Adipocyte (in vitro differentiated cells): ENCODE measurements around the gene TGFBR3L.
"Not testable (repeated sequence)": the region's sequence is repeated elsewhere in the genome, so short reads cannot be mapped to it uniquely, and the experiment has no call there.

ENCODE experiments used
- DNase-seq: peaks from one replicate; pipeline ENCODE4 v3.0.0-alpha.2; 2015; ENCODE audit warnings: low read depth
- H3K27me3 ChIP-seq: replicated peaks from 2 replicates; pipeline ENCODE4 v1.7.0; 2013; ENCODE audit warnings: mild to moderate bottlenecking, low read length, moderate library complexity; ENCODE audit not compliant: control insufficient read depth, insufficient read depth
- H3K36me3 ChIP-seq: 2 replicates; pipeline ENCODE4 v1.7.0; 2013; ENCODE audit warnings: low read length, mild to moderate bottlenecking, moderate library complexity; ENCODE audit not compliant: control insufficient read depth, insufficient read depth, severe bottlenecking
- H3K4me1 ChIP-seq: 2 replicates; pipeline ENCODE4 v1.7.0; 2013; ENCODE audit warnings: mild to moderate bottlenecking, low read length, moderate library complexity; ENCODE audit not compliant: control insufficient read depth, insufficient read depth
- H3K4me3 ChIP-seq: 2 replicates; pipeline ENCODE4 v1.7.0; 2013; ENCODE audit warnings: mild to moderate bottlenecking, low read length, moderate library complexity
- H3K9ac ChIP-seq: 2 replicates; pipeline ENCODE4 v1.7.0; 2013; ENCODE audit warnings: mild to moderate bottlenecking, low read length, moderate library complexity
- H3K9me3 ChIP-seq: 2 replicates; pipeline ENCODE4 v1.7.0; 2013; ENCODE audit warnings: mild to moderate bottlenecking, low read length, moderate library complexity; ENCODE audit not compliant: control insufficient read depth

Gene TGFBR3L

DNA sequence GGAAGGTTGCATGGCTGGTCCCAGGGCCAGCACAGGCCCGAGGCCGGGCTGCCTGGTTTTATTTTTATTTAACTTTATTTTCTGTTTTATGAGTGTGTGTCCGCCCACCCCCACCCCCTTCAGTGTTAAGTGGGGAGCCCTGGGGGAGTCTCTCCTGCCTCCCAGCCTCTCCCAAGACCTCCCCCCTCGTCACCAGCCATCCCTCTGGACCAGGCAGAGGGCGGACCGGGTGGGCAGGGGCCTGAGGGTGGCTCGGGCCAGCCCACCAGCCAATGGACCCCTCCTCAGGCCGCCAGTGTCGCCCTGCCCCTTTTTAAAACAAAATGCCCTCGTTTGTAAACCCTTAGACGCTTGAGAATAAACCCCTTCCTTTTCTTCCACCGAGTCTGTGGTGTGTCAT lies 531 bp upstream of the TGFBR3L start:
- Histone ChIP-seq H3K4me1 (peaks cover 6% of the 10 kb centered on the region), H3K4me3 (no peak overlapping the region), H3K9me3 (no peaks in the 10 kb centered on the region), H3K9ac (no peak overlapping the region), H3K27me3 (no peaks in the 10 kb centered on the region), H3K36me3 (peaks cover 29% of the 10 kb centered on the region)
- DNase-seq: no peak

DNA sequence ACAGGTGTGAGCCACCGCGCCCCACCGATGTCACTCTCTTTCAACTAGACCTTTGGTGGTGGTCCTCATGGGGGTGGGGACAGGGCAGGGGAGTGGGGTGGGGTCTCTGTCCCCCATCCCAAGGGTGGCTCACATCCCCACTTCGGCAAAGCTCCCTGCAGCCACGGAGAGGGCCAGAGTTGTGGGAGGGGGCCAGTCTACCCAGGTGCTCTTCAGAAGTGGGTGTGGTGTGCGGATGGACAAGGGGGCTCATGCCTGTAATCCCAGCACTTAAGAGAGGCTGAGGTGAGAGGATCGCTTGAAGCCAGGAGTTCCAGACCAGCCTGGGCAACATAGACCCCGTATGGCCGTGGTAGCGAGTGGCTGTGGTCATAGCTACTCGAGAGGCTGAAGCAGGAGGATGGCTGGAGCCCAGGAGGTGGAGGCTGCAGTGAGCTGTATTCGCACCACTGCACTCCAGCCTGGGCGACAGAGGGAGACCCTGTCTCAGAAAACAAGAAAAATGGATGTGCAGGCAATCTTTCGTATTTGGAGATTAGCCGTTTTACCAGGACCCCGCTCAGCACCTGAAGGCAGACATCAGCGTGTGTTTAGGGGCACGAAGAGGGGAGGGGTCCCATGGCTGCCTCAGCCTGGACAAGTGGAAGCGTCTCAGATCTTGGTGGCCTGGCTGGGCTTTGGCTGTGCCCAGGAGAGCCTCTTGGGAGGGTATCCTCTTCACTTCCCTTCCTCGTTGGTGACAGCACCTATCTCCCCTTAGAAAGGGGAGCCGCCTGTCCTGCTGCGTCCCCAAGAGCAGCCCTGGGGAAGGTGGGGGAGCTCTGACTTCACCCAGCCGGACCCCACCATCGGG lies 846 bp downstream of the TGFBR3L start:
- Histone ChIP-seq H3K4me1 (peaks cover 11% of the 10 kb centered on the region), H3K27me3 (no peaks in the 10 kb centered on the region), H3K9me3 (no peaks in the 10 kb centered on the region), H3K36me3 (peaks cover 22% of the 10 kb centered on the region), H3K4me3 (no peak overlapping the region), H3K9ac (peak overlapping the region; percentile 51)
- DNase-seq: no peak

DNA sequence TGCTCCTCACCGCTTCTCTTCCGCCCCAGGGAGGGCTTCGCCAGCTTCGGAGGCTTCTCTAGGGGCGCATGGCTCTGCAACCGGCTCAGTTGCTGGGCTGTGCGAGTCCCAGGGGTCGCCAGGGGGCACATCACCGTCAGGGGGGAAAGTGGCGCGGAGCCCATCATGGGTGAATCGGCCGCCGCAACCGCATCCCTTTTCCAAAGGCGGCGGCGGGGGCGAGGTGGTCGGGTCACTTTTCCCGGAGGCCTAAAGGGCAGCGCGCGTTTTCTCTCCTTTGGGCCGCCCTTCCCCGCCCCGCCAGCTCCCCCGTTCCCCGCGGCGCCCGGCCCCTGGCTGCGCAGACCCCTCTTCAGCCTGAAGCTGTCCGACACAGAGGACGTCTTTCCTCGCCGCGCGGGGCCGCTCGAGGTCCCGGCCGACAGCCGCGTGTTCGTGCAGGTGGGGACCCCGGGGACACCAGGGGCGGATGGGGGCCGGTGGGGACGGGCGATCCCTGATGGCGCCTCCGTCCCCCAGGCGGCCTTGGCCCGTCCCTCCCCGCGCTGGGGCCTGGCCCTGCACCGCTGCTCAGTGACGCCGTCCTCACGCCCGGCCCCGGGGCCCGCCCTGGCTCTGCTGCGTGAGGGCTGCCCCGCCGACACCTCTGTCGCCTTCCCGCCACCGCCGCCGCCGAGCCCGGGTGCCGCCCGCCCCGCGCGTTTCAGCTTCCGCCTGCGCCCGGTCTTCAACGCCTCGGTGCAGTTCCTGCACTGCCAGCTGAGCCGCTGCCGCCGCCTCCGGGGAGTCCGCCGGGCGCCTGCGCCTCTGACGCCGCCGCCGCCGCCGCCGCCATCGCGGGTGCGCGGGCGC lies 1.7 kb downstream of the TGFBR3L start:
- Histone ChIP-seq H3K9me3 (no peaks in the 10 kb centered on the region), H3K4me3 (no peak overlapping the region), H3K4me1 (peaks cover 12% of the 10 kb centered on the region), H3K9ac (peak overlapping the region; percentile 51), H3K27me3 (no peaks in the 10 kb centered on the region), H3K36me3 (peaks cover 13% of the 10 kb centered on the region)
- DNase-seq: peak; percentile 79

DNA sequence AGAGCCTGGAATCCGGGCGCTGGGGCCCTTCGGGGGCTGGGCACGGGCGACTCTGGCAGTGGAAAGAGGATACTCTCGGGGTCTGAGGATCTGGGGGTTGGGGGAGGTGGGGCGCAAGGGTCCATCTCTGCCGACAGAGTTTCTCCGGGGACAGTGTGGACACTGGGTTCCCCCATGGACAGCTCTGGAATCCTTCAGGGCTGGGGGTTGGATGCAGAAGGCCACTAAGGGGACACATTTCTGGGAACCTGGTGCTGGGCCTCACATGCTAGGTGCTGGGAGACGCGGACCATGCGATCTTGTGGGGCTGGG lies 2.3 kb downstream of the TGFBR3L start:
- Histone ChIP-seq H3K4me3 (peak overlapping the region; percentile 55), H3K27me3 (no peaks in the 10 kb centered on the region), H3K36me3 (peaks cover 8% of the 10 kb centered on the region)

DNA sequence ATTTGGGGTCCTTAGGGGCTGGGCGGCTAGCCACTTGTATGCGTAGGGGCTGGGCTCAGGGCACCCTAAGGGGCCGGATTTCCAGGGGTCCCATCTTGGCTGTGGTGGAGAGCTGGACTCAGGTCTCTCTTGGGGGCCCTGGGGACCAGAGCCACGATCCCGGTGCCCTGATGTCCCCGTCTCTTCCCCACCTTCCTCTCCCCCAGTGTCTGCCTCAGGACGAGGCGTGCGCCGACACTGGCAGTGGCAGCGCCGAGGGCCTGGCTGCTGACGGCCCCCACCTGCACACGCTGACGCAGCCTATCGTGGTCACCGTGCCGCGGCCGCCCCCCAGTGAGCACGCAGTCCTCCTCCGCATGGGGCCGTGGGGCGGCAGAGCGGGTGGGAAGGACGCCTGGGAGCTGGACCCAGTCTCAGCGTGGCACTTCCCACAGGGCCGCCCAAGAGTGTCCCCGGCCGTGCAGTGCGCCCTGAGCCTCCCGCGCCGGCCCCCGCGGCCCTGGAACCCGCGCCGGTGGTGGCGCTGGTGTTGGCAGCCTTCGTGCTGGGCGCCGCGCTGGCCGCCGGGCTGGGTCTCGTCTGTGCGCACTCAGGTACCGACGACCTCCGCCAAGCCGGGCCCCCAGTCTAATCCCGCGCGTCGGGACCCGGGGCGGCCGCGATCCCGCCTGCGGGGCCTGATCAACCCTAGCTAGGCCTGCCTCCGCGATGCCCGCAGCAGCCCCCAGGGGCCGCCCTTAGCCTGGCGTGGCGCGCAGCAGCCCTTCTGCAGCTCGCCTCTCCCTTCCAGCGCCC lies 2.8 kb downstream of the TGFBR3L start:
- Histone ChIP-seq H3K4me3 (peak overlapping the region; percentile 55), H3K9me3 (no peaks in the 10 kb centered on the region), H3K27me3 (no peaks in the 10 kb centered on the region), H3K9ac (peak overlapping the region; percentile 52), H3K36me3 (peaks cover 9% of the 10 kb centered on the region), H3K4me1 (peaks cover 21% of the 10 kb centered on the region)
- peak; percentile 88 for DNase-seq

More for the DNA sequence above, 2.3 kb downstream of the TGFBR3L start:
- H3K4me1 ChIP-seq: peaks cover 18% of the 10 kb centered on the region
- DNase-seq: no peak
- H3K9ac ChIP-seq: no peak overlapping the region
- no peaks in the 10 kb centered on the region for H3K9me3 ChIP-seq

DNA sequence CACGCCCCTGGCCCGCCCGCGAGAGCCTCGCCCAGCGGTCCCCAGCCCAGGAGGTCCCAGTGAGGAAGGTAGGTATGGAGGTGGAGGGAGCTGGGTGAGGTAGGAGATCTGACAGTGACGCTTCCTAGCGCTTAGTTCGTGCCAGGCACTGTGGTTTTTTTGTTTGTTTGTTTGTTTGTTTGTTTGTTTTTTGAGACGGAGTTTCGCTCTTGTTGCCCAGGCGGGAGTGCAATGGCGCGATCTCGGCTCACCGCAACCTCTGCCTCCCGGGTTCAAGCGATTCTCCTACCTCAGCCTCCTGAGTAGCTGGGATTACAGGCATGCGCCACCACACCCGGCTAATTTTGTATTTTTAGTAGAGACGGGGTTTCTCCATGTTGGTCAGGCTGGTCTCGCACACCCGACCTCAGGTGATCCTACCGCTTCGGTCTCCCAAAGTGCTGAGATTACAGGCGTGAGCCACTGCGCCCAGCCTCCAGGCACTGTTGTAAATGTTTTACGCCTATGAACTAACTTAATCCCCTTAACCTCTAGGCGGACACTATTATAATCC lies 3.5 kb downstream of the TGFBR3L start:
- not testable (repeated sequence) for H3K9ac ChIP-seq, H3K9me3 ChIP-seq, H3K36me3 ChIP-seq, H3K27me3 ChIP-seq, DNase-seq
- H3K4me1 ChIP-seq: peaks cover 21% of the 10 kb centered on the region
- peak overlapping the region; percentile 55 for H3K4me3 ChIP-seq

DNA sequence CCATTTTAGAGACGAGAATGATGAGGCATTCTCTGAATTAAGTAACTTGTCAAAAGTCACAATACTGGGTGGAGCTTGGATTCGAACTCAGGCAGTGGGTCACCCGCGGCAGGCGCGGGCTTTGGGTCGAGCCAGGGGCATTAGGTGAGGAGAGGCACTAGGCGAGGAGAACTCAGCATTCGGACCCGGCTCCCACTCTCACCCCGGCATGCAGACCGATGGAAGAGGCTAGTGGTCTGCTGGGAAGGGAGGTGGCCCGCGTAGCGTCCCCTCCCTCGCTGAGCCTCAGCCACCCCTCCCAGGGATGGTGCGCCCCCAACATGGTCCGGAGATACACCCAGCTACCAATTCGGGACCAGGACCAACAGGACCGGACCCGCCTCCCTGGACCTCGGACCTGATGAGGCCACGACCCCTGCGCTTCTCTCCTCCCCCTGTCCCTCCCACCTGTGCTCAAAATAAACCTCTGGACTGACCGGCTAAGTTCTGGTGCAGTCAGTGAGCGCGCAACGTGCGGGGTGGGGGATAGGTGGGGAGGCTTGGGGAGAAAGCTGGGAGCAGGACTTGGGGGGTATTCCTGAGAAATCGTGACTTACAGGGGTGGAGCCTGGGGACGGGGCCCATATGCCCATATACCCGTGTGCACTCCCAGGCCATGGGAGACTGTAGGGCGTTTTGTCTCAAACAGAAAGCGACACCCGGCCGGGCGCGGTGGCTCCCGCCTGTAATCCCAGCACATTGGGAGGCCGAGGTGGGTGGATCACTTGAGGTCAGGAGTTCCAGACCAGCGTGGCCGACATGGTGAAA lies 4.2 kb downstream of the TGFBR3L start:
- no peaks in the 10 kb centered on the region for H3K27me3 ChIP-seq
- no peak for DNase-seq

DNA sequence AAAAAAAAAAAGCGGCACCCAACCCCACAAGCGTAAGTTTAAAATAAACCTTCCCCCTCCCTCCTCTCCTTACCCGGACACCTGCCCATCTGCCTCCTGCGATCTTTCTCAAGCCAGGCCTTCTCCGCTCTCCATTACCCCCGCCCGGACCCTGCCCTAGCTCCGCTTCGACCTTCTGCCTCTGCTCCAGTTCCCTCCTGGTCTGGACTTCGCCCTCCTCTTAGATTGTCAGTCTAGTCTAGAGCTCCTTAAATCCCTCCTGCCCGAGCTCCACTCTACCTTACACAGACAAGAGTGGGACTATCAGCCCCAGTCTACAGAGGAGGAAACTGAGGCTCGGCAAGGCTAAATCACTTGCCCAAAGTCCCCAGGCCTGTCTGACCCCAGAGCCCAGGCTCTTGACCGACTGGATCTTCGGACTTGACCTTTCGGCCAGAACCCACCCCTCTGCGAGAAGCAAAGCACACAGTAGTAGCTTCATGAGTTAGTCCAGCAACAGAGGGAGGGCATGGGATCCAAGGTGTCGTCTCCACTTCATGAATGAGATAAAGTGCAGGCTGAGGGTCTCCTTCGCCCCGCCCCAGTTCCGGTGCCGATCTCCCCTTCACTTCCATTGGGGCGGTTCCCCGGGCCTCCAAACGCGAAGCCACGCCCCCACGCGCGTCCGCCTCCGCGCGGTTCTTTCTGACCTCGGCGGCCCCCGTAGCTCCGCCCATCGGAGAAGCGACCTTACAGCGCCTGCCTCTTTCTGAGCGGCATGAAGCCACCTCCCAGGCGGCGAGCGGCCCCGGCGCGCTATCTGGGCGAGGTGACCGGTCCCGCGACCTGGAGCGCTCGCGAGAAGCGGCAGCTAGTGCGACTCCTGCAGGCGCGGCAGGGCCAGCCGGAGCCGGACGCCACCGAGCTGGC lies 5.2 kb downstream of the TGFBR3L start, which contains the start of gene SNAPC2:
Gene SNAPC2, plus strand, starts transcription at position 729 of the 909 bp plus-strand sequence. Its CDS starts 29 bp downstream, at position 758.
- H3K9ac ChIP-seq: peak within 1 kb of the TSS; percentile 86
- H3K4me3 ChIP-seq: peak within 1 kb of the TSS; percentile 87
- peaks cover 21% of the 10 kb centered on the region for H3K4me1 ChIP-seq
- H3K27me3 ChIP-seq: no peaks in the 10 kb centered on the region
- H3K9me3 ChIP-seq: no peaks in the 10 kb centered on the region
- peak; percentile 95 for DNase-seq
- peaks cover 12% of the 10 kb centered on the region for H3K36me3 ChIP-seq

More for the DNA sequence above, 4.2 kb downstream of the TGFBR3L start:
- Histone ChIP-seq H3K4me1 (peaks cover 21% of the 10 kb centered on the region), H3K36me3 (peaks cover 12% of the 10 kb centered on the region), H3K9ac (no peak overlapping the region), H3K9me3 (no peaks in the 10 kb centered on the region), H3K4me3 (no peak overlapping the region)

DNA sequence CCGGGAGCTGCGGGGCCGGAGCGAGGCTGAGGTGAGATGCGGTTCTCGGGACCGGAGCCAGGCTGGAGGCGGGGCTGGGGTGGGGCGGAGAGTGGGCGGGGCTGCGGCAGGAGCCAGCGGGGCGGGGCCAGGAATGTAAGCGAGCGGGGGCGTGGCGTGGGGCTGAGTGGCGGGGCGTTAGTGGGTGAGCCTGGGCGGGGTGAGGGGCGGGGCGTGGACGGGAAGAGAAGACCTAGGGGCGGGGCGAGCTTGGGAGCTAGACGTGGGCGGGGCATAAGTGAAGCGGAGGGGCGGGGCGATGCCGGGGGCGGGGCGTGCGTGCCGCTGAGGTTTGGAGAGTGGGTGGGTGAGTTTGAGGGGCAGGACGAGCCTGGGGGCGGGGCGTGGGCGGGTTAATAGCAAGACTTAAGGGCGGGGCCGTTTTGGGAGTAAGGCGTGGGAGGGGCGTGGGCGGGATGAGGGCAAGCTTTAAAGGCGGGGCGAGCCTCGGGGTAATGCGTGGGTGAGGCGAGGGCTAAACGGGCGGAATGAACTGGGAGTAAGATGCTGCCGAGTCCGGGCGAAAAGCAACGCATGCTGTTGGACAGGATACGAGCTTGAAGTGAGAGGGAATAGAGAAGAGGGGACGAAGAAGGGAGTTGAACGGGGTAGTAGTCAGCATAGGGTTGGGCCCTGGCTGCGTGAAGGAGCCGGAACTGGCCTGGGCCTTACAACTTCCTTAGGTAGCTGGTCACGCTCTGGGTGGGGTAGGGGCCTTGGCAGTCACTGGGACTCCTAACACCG lies 6.1 kb downstream of the TGFBR3L start:
- H3K36me3 ChIP-seq: peaks cover 12% of the 10 kb centered on the region
- no peaks in the 10 kb centered on the region for H3K9me3 ChIP-seq
- H3K9ac ChIP-seq: peak overlapping the region; percentile 86
- peak; percentile 100 for DNase-seq
- H3K4me3 ChIP-seq: peak overlapping the region; percentile 87
- H3K27me3 ChIP-seq: no peaks in the 10 kb centered on the region
- H3K4me1 ChIP-seq: peaks cover 18% of the 10 kb centered on the region
